ENCODE data around the gene EPYC.

The EPYC gene

DNA sequence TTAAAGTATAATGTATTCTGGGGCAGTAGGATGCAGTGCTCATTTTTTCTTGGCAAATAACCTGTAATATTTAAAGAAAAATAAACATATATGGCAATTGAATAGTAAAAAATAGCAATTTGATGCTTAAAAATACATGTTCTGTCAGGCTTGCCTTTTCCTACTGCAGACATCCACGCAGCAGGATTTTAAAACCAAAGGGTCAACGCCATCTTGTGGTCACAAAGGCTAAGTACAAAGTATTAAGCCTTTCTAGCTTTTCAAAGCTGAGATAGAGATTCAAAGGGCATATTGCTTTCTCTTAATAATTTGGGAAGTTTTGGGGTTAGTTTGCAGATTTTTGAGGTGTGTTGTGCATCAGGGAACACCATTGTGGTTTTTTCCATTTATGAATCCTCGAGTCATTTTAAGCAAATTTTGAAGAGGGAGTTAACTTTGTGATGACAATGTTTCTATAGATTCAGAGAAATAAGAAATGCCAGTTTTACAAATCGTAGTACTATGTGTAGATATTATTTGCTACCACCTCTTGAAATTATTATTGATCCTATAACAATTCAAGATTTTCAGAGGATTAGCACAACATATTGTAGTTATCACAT lies 45.1 kb downstream of the EPYC start:
- no peak for FAIRE-seq
- peak; percentile 35 for DNase-seq (ENCODE audit: insufficient read length, low spot score)

DNA sequence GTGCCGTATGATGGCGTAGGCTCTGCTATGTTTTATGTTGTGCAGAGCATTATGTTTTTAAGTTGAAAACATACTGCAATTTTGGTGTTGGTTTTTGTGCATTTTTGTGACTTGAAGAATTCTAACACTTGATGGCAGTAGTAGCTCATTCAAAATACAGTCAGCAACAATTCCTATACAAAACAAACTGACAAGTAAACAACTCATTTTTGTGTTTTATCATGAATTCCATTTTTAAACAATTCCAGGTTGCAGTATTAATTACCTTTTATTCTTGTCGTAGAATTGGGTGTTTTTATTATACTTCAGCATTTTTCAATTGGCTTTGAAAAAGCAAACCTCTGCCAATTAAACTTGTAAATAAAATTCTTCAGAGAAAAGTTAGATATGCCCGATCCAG lies 45.7 kb downstream of the EPYC start:
- FAIRE-seq (no peak), DNase-seq (ENCODE audit: insufficient read length, low spot score) (peak; percentile 15)

DNA sequence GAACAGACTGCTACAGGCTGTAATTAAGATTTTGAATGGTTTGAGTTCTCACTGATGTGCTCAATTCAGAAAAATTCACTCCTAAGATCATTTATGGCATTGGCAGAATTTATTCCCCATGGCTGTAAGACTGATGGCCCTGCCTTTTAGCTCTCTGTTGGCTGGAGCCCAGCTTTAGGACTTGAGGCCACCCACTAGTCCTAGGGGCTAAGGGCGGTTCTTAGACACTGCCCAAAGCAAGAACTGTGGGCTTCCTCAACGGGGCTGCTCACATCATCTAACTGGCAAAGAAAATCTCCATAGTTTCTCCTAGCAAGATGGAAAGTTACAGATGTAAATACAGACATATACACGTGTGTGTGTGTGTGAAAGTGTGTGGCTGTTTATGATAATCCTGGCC lies 46.4 kb downstream of the EPYC start:
- DNase-seq (ENCODE audit: insufficient read length, low spot score), result no peak
- no peak for FAIRE-seq

DNA sequence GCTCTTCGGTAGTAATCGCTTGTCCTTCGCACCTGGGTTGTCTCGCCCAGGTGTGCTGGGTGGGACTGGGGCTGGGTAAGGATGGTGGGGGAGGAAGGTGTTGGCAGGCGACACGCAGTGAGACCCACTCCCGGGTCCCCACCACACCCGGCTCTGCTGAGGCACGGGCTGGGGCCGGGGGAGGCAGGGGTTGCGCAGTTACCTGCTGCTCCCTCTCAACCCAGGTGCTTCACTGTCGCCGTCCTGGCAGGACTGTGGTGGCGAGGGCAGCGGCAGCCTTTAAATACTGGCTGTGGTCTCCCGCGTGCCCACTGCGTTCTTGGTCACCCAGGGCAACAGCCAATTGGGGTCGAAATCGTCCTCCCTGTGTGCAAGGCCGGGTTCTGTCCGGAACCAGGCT lies 49.9 kb downstream of the EPYC start, which contains the start of gene CCER1:
CCER1 (minus strand) TSS at position 256 of the 400 bp plus-strand sequence. CDS start 434 bp downstream, outside the sequence.
- DNase-seq (ENCODE audit: insufficient read length, low spot score), result no peak
- FAIRE-seq, result no peak

DNA sequence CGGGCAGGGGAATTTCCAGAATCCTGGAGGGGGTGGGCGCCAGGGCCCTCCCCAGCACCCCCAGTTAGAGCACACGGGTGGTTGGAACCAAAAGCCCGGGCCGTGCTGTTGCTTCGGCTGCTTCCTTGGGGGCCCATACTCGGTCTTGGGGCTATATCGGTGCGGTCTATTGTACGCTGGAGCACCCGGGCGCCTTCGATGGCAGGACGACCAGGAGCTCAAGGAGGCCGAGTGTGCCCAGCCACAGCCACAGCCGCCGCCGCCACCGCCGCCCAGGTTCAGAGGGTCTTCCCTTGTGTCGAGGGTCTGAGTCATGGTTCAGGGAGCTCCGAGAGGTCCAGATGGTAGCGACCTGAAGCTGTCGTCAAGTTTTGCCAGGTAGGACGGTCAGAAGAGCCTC lies 50.3 kb downstream of the EPYC start:
- FAIRE-seq (no peak), DNase-seq (ENCODE audit: insufficient read length, low spot score) (no peak)

DNA sequence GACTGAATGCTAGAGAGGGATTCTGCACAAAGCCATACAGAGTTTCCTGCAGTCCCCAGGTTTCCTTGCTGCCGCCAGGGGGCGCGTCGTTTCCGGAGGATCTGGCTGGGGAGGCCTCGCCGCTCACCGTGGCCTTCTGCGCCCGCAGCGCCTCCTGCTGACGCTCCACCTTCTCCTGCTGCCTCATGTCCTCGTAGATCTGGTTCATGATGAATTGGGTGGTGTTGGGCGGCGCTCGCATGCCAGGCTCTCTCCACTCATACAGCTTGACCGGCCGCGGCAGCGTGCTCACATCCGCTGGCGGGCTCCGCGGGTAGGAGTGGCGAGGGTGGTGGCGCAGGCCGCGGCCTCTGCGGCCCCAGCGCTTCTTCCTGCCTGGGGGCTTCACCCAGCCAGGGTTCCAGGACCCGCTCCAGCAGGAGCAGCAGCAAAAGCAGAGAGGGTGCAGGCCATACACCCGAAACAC lies 50.8 kb downstream of the EPYC start:
- FAIRE-seq (no peak), DNase-seq (ENCODE audit: insufficient read length, low spot score) (no peak)

DNA sequence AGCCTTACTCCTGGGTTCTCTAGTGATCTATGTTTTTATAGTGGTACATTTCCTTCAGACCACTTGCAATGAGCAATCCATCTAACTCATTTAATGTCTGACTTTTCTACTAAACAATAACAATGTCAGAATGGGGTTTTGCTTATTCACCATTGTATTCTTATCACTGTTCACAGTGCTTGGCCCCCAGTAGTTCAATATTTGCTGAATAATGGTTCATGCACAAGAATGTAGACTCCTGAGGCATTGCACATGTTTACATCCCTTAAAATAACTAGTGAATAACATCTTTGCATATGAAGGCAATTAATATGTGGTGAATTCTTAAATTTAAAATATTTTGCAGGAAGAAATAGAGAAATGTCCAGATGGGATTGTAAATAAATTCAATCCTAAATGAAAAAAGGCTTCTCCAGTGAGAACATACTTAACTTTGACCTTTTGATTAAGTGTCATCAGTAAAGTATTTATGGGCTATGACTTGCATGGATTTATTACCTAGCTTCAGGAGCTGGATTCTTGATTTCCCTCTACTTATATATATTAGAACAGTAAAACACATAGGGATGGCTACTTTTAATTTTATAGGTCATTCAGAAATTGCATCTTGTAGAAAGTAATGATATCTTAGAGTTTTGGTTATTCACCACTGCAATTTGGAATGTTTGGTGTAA lies 53.2 kb downstream of the EPYC start:
- no peak for FAIRE-seq
- no peak for DNase-seq (ENCODE audit: insufficient read length, low spot score)

DNA sequence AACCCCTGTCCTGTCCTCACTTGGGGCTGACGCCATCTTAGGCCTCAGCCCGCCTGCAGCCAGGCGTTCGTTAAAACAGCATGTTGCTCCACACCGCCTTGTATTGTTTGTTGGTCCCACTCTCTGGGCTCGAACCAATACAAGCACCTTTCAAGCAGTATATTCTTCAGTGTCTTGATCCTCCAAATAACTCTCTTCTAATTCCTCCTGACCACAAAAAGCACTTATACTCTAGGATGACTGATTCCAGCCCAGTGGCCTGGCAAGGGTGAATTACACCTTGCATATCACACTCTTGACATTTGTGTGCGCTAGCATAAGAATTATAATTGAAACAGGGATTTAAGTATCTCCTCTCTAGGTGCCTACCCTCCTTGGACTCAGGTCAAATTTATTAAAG lies 56.9 kb downstream of the EPYC start:
- DNase-seq (ENCODE audit: insufficient read length, low spot score) (no peak), FAIRE-seq (no peak)

DNA sequence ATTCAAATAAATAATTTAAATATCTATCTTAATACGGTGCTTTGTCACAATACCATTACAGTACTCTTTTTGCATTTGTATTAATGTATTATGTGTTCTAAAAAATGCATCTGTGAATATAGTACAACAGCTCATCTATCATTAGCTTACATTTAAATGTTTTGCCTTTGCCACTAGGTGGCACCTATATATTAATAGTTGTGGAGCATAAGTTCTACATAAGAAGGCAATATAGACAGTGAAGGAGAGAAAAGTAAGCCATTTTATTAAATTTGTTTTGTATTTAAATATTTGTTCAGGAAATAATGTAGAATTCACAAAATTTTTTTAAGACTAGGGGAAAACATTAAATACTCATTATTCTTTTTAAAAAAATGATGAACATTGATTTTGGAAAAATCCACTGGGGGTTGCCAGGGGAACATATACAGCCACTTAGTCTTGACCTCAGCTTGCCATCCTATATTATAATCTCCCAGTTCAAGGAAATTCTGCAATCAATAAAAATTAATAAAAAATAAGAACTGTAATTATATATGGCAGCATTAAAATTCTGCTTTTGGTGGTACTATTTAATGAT lies 59.6 kb downstream of the EPYC start:
- DNase-seq (ENCODE audit: insufficient read length, low spot score), result peak; percentile 23
- FAIRE-seq, result no peak

DNA sequence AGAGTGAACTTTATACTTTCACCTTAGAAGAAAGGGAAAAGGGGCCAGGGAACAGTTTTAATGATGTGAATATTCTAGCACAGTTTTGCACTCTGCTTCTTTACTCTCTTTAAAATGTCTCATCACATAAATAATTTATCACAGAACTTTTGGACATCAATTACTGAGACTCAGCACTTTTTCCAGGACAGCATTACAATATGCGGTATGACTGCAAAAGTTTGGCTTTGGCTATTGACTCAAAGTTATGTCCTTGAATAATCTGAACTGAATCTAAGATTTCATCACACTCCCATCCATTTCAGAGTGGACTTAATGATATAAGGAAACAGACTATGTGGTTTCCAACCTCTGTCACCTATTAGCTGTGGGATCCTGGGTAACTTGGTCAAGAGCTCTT lies 61.5 kb downstream of the EPYC start:
- FAIRE-seq, result no peak
- DNase-seq (ENCODE audit: insufficient read length, low spot score), result no peak

DNA sequence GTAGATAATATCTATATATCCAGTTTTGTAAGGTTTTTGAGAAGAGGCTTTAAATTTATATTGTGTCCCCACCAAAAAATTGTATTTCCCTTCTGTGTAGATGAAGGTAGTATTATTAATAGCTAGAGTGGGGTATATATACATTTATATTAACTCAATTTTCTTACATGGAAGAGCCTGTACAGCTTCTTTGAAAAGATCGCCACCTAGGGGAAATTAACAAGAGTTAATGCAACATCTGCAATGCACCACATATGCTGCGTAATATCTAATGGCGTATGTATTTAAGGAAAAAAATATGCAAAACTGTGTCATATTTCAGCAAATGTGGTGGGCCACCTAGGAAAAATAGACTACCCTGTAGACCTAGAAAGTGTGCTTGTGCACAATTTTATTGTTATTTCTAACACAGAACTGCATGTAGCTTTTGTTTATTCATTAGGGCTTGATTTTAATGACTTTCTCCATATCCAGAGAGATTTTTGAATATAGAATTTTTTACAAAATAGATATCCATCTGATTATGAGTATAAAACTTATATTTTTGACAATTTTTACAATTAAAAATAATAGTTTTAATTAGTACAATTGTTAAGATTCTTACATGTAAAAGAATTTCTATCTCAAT lies 63.8 kb downstream of the EPYC start:
- DNase-seq (ENCODE audit: insufficient read length, low spot score), result peak; percentile 43

DNA sequence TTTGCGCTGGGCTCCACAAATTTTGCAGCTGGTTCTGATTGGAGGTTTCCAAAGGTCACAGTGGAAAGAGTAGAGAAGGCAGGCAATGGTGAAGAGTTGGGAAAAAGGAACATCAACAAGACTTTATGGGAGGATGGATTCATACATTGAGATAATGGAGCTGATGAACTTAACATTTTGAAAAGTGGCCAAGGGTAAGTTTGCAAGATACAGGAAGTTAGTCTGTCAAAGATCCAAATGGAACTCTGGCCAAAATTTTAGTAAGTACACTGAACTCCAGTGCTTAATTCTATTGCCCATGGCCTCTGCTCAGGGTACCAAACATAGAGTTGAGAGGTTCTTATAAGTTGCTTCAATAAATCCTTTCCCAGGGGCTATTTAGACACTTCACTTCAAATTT lies 65.4 kb downstream of the EPYC start:
- DNase-seq (ENCODE audit: insufficient read length, low spot score) (no peak), FAIRE-seq (no peak)

More for the DNA sequence above, 63.8 kb downstream of the EPYC start:
- FAIRE-seq, result no peak

DNA sequence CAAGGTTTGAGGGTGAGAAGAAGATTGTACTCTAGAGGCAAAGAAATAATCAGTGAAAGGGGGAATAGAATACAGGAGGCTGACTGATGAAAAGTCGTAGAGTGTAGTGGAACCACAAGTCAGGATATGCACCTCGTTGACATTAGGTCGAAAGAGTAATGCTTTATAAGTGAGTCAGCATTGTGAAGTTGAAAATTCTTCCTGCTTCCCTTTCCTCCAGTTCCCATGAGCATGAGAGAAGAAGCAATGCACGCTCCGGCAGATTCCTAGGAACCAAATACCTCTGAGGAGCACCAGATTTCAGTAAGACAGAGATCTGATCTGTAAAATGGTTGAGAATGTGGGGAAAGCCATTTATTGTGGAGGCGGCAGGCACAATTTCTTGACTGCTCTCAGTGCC lies 66.3 kb downstream of the EPYC start:
- peak; percentile 48 for FAIRE-seq

DNA sequence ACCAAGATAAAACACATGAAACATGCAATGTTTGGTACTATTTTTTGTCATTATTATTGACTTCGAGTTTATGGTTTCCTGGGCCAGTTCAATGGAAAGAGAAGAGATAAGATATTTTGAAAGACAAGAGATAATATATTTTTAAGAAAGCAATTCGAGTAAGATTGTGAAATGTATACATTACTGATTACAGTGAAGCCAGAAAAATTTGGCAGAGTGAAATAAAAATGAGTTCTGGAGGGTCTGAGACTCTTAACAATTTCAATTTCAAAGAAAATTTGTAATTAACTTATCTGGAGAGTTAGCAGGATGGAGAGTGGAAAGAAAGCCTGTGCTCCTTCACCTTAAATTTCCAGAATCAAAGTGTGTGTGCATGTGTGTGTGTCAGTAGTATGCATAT lies 67.1 kb downstream of the EPYC start:
- DNase-seq (ENCODE audit: insufficient read length, low spot score), result no peak
- FAIRE-seq, result no peak

More for the DNA sequence above, 66.3 kb downstream of the EPYC start:
- peak; percentile 45 for DNase-seq (ENCODE audit: insufficient read length, low spot score)

DNA sequence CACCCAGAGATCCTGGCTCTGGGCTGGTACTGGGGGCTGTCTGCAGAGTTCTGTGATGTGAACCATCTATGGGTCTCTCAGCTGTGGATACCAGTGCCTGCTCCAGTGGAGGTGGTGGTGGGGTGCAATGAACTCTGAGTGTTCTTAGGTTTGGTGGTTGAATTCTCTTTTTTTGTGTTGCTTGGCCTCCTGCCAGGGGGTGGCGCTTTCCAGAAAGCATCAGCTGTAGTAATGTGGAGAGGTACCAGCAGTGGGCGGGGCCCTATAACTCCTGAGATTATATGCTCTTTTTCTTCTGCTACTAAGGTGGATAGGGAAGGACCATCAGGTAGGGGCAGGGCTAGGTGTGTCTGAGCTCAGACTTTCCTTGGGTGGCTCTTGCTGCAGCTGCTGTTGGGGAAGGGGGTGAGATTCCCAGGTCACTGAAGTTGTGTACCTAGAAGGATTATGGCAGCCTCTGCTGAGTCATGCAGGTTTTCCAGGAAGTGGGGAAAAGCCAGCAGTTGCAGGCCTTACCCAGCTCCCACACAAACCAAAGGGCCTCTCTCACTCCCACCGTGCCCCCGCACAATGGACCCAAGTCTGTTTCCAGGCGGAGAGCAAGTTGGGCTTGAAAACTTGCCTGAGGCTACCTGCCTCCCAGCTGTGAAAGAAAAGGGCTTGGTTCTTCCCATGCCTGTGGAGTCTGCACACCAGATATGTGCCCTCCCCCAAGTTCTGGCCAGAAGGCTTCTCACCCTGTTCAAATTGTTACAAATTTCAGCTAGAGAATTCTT lies 68.4 kb downstream of the EPYC start:
- FAIRE-seq (no peak), DNase-seq (ENCODE audit: insufficient read length, low spot score) (no peak)

DNA sequence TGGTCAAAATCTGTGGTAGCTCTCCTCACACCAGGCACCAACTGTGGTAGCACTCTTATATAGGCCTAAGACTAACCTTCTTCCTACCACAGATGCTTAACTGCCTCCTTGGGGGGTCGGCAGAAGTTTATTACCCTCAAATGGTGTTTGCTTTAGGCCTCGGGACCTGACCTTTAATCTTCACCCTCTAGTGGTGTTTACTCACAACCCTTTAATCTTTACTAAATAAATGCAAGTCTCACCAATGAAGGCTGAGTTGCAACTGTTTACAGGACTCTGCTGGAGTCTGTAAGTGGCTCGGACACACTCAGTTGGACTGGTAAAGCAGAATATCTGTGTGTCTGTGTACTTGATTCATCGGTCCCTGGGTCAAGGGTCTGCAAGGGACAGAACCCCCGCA lies 79.2 kb downstream of the EPYC start:
- DNase-seq (ENCODE audit: insufficient read length, low spot score) (no peak), FAIRE-seq (no peak)

DNA sequence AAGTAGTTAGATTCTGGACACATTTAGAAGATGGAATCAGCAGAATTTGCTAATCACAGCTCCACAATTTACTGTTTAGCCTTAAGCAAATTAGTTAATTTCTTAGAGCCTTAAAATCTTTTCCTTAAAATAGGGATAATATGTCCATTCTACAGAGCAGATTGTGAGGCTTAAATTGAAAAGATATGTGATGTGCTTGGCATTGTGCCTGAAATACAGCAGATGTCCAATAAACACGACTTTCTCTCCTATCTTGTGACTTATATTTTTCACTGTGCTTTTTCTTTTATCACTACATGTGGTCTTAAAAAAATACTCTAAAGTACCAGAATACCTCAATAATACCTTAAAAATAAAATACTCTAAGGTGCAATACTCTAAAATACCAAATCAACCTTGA lies 80.4 kb downstream of the EPYC start:
- no peak for FAIRE-seq

DNA sequence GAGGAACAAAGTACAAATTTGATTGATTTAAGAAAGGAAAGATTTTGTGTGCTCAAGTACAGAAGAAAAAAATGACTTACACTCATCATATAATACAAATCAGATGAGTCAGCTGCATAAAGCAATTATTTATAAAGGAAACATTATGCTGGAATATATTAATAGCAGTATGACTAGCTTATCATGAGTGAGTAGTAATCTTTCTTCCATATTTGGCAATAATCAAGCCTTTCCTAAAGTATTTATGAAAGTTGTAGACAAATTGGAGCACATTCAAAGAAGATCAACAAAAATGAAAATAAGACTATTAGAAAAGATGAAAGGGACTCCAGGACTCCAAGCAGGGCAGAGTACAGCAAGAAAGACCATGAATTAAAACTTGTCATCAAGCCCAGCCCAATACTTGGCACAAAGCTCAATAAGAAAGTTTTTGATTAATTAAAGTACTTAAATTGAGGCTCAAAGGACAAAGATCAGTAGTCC lies 82.6 kb downstream of the EPYC start:
- DNase-seq (ENCODE audit: insufficient read length, low spot score), result no peak
- FAIRE-seq, result no peak

More for the DNA sequence above, 80.4 kb downstream of the EPYC start:
- DNase-seq (ENCODE audit: insufficient read length, low spot score), result no peak

DNA sequence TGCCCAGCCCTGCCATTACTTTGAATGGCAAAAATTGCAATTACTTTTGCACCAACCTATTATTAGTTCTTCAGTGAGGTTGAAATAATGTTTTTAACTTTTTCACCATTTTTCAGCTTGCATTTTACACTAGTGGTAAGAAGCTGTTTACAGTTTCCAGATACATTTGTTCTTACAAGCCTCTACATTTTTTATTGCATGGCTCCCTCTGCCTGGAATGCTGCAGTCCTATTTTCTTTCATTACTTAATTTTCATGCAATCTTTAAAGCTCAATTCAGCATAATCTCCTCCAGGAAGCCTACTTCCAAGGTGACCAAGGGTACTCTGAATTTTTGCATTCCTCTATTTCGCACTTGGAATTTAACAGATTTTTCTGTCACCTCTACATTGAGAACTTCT lies 83.2 kb downstream of the EPYC start:
- FAIRE-seq (no peak), DNase-seq (ENCODE audit: insufficient read length, low spot score) (no peak)

DNA sequence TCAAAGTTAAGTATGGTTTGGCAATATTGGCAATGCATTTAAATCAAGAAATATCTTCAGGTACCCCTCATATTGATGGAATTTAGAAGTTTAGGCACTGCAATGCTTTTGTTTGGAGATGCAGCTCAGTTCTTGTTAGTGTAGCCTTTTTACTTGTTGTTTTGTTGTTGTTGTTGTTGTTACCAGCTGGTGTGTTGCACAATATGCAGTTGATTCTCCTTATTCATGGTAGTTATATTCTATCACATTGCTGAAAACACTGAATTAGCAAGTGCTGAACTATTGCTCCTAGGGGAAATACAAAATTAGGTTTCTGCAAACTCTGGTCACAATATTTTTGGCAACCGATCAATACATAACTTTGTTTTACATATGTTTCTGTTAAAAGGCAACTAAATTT lies 84.5 kb downstream of the EPYC start:
- FAIRE-seq (peak; percentile 31), DNase-seq (ENCODE audit: insufficient read length, low spot score) (no peak)

DNA sequence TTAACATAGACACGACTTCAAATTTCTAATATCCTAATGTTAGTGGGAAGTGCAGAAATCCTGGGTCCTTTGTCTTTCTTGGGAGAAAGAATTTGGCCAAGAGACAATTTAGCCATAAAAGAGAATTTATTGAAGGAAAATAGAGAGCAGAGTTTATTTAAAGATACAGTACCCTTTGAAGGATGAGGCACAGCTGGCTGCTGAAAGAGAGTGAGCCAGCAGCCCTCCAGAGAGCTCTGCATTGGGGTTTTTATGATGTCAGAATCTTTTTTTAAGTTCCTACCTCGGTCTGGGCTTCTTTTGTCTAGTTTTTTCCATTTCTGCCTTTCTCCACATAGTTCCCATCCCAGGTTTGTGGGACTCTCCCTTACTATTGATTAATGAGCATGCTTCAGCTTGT lies 87.3 kb downstream of the EPYC start:
- FAIRE-seq (no peak), DNase-seq (ENCODE audit: insufficient read length, low spot score) (no peak)

Measured in HTR-8/SVneo (cell line).